ENCODE measurements around the gene TFDP1.
"Not testable (repeated sequence)": the region's sequence is repeated elsewhere in the genome, so short reads cannot be mapped to it uniquely, and the experiment has no call there.

The TFDP1 gene

DNA sequence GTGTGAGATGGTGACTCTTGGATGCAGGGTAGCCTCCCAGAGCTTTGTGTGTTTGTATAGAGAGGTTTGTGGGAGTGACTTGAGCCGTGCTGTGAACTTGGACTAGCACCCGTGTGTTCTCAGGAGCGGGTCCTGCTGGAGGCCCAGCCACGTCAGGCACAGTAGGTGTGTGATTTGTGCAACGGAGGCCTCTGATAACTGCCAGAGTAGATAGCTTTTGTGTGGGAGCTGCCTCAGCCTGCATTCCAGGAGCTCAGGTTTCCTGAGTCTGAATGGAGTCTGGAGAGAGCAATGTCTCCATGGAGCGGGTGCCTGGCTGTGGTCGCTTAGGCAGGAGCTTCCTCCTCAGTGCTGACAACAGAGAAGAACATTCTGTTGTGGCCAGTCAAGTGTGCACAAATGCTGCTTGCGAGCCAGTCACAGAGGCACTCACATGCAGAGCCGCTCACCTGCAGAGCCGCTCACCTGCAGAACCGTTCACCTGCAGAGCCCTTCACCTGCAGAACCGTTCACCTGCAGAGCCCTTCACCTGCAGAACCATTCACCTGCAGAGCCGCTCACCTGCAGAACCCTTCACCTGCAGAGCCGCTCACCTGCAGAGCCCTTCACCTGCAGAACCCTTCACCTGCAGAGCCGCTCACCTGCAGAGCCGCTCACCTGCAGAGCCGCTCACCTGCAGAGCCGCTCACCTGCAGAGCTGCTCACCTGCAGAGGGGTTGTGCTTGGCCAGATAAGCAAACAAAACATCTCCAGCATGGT lies 32.6 kb downstream of the TFDP1 start:
- DNase-seq (ENCODE audit: low read depth, low spot score): peak; percentile 45

DNA sequence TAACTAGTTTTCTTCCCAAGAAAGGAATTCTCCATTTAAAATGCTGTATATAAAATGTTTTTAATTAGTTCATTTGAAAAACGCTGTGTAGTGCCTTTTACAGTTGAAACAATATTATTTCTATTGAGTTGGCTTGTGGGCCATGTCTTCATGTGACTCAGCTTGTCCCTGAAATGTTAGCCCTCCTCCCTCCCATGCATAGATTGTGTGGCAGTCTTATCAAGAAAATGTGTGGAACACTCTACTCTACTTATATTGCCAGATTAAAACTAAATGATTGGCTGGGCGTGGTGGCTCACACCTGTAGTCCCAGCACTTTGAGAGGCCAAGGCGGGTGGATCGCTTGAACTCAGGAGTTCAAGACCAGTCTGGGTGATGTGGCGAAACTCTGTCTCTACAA lies 33.4 kb downstream of the TFDP1 start:
- no peak for DNase-seq (ENCODE audit: low read depth, low spot score)

DNA sequence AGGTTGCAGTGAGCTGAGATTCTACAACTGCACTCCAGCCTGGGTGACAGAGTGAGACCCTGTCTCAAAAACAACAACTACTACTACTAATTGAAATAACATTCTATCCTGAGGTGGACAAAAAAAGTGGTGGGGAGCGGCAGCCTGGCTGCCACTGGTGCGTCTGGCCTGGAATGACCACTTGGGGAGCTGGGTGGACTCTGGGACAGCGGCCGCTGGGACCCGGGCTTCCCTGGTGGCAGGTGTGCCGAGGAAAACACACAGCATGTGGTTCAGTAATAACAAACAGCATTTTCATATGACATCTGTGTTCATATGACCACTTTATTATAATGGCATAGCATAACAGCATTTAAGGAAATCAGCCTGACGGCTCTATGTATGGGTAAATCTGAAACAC lies 33.9 kb downstream of the TFDP1 start:
- no peak for DNase-seq (ENCODE audit: low read depth, low spot score)

DNA sequence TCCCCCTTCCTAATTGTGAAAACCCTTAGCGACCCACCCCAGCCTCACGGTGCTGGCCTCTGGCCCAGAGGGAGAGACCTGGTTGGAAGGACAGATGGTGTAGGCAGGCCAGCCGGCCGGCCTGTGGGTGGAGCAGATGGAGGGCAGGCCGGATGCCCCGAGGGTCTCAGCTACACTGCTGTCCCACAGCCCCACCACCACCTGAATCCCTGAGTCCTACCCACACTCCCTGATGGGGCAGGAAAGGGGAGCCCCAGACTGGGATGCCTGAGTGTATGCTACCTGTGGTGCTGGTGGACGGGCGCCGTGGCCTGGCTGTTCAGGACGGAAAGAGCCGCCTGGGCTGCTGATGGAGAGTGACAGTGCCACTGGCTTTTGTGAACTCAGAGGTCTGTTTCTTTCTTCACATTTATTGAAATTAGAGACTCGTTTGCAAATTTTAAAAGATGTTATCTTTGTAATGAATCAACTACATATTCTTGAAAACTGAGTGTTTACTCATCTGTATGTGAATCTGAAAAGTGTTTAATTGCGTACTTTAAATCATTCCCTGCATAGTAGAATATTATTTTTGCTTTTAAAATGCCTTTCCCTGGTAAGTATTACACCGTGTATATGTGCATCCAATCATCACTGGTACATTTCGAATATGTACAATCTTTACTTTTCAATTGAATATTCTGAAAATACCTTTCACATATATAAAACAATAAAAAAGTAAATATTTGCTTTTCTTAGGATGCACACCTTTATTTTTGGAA lies 35.7 kb downstream of the TFDP1 start:
- DNase-seq (ENCODE audit: low read depth, low spot score): no peak

DNA sequence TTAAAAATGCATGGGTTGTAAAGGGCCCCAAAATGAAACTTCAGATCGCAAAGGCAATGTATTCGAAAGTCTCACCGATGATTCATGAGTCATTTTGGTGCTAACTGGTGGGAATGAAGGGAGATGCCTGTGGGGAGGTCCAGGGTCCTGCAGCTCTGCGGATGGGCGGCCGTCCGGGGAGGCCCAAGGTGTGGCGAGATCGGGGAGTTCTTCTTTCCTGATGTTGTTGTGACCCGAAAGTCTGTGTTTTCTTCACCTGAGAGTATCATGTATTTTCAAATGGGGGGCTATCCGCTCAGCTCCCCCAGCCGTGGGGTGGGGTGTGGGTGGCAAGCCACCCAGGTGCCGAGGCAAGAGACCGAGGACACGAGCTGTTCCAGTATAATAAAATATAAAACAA lies 36.5 kb downstream of the TFDP1 start:
- no peak for DNase-seq (ENCODE audit: low read depth, low spot score)

DNA sequence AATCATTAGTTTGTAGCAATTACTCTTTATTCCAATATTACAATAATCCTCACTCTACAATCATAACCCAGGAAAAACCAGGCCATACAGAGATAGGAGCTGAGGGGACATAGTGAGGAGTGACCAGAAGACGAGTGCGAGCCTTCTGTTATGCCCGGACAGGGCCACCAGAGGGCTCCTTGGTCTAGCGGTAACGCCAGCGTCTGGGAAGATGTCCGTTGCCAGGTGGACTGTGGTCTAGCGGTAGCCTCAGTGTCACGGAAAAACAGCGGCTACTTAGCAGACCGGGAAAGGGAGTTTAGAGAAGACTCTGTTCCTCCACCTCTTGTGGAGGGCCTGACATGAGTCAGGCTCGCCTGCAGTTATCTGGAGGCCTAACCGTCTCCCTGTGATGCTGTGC lies 36.9 kb downstream of the TFDP1 start:
- peak; percentile 17 for DNase-seq (ENCODE audit: low read depth, low spot score)

DNA sequence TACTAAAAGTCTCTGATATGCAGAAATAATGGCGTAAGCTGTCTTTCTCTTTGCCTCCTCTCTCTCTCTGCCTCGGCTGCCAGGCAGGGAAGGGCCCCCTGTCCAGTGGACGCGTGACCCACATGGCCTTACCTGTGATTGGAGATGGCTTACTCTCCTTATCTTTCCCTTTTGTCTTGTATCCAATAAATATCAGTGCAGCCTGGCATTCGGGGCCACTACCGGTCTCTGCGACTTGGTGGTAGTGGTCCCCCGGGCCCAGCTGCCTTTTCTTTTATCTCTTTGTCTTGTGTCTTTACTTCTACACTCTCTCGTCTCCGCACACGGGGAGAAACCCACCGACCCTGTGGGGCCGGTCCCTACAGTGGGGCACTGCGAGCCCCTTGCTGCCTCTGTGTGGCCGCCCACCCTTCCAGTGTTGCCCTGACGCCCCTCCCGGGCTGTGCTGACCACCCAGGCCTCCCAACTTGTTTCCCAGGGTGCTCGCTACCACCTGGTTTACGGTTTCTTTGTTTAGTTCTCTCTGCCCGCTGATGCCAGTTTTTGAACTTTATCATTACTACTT lies 37.5 kb downstream of the TFDP1 start:
- not testable (repeated sequence) for DNase-seq (ENCODE audit: low read depth, low spot score)

DNA sequence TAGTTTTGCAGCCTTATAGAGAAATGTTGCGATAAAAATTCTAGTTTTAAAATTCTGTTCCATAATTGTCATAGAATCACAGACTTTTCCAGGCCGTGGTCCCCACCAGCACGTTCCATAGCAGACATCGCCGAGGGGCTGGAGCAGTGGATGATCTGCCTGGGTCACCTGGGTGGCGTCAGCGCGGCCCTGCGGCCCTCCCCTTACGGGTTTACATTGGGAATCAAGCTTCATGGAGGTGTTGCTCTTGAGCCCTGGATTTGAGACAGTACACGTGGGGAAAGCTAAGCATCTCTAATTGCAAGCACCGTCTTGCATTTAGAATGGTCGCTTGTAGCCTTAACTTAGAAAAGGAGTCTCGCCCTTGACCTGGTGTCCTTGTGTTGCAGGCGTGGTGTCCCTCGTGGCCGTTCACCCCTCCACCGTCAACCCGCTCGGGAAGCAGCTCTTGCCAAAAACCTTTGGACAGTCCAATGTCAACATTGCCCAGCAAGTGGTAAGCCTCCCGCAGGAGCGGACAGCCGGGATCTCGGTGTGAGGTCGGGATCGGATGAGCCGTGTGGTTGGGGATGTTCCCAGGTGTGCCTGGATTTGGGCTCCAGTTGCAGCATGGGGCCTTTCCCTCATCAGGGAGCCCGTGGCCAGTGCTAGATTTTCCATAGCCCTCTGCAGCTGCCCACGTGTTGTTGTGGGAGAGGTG lies 38.4 kb downstream of the TFDP1 start:
- DNase-seq (ENCODE audit: low read depth, low spot score): no peak

DNA sequence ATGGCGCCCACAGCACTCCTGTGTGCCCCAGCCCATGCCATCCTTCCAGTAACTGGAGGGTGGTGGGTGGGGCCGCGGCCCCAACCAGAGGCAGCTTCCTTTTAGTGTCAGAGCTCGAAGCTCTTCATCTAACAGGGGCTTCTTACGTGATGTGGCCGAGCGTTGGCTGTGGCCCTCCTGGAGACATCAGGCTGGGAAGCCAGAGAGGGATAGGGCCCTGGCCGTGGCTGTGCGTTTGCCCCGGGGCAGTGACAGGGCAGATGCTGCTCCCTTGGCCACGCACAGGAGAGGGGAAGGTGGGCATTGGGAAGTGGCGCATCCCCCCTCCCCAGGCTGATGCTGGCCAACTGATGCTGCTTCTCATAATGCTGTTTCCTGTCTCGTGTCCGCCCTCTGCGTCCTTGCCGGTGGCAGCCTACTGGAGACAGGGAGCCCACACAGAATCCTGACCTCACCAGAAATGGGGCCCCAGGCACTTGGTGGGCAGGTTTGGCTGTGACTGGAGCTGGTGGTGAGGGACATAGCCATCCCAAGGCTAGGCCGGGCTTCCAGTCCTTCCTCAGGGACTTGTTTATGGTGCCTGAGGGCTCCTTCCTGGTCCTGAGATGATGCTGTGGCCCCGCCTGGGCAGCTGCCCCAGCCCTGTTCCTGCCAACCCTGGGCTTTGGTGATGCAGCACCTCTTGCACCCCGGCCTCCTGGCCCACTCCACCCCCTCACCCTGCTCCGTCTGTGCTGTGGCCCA lies 39.1 kb downstream of the TFDP1 start:
- no peak for DNase-seq (ENCODE audit: low read depth, low spot score)

DNA sequence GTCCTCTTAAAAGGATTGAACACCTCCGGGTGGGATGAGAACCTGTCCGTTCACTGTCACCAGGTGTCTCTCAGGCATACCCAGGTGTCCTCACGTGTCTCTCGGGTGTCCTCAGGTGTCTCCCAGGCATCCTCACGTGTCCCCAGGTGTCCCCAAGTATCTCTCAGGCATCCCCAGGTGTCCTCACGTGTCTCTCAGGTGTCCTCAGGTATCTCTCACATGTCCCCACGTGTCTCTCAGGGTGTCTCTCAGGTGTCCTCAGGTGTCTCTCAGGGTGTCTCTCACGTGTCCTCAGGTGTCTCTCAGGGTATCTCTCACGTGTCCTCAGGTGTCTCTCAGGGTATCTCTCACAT lies 39.7 kb downstream of the TFDP1 start:
- DNase-seq (ENCODE audit: low read depth, low spot score): no peak

DNA sequence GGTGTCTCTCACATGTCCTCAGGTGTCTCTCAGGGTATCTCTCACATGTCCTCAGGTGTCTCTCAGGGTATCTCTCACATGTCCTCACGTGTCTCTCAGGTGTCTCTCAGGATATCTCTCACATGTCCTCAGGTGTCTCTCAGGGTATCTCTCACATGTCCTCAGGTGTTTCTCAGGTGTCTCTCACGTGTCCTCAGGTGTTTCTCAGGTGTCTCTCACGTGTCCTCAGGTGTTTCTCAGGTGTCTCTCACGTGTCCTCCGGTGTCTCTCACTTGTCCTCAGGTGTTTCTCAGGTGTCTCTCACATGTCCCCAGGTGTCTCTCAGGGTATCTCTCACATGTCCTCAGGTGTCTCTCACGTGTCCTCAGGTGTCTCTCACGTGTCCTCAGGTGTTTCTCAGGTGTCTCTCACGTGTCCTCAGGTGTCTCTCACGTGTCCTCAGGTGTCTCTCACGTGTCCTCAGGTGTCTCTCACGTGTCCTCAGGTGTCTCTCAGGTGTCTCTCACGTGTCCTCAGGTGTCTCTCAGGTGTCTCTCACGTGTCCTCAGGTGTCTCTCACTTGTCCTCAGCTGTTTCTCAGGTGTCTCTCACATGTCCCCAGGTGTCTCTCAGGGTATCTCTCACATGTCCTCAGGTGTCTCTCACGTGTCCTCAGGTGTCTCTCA lies 40.2 kb downstream of the TFDP1 start:
- not testable (repeated sequence) for DNase-seq (ENCODE audit: low read depth, low spot score)

DNA sequence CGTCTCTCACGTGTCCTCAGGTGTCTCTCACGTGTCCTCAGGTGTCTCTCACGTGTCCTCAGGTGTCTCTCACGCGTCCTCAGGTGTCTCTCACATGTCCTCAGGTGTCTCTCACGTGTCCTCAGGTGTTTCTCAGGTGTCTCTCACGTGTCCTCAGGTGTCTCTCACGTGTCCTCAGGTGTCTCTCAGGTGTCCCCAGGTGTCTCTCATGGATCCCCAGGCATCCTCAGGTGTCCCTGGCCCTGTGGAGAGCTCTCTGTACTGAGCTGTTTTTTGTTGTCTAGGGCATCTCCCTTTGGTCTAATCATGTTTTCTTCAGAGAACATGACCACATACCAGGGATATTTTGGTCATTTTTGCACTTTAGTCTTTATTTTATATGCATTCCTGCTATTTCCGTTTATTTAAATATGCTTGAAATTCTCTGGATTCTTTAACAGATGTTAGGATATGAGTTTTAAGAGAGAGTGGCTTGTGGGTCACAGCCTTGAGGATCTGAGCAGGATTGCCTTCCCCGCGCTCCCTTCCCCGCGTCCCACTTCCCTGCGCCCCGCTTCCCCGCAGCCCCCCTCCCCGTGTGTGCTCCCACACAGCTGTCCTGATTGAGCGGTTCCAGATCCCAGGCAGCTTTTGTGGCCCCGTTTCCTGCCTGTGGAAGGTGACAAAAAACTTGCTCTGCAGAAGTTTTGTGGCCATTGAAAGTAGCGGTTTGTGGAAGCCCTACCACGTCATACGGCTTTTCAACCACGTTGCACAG lies 41.6 kb downstream of the TFDP1 start:
- DNase-seq (ENCODE audit: low read depth, low spot score): no peak

DNA sequence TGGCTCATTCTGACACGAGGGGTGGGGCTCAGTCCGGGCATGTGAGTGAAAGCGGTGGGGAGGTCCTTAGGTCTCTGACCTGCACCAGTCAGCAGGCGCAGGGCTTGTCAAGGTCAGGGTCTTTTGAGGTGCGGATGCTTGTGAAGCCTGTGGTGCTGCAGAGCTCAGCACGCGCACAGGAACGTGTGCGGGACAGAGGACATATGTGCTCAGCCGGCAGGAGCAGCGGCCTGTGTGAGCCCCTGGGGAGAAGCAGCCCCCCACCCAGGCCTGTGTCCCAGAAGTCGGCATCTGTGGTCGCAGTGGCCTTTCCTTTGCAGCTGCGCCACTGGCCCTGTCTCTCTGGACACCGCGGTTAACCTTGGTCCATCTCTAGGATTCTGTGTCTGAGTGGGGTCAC lies 42.6 kb downstream of the TFDP1 start:
- DNase-seq (ENCODE audit: low read depth, low spot score): no peak

DNA sequence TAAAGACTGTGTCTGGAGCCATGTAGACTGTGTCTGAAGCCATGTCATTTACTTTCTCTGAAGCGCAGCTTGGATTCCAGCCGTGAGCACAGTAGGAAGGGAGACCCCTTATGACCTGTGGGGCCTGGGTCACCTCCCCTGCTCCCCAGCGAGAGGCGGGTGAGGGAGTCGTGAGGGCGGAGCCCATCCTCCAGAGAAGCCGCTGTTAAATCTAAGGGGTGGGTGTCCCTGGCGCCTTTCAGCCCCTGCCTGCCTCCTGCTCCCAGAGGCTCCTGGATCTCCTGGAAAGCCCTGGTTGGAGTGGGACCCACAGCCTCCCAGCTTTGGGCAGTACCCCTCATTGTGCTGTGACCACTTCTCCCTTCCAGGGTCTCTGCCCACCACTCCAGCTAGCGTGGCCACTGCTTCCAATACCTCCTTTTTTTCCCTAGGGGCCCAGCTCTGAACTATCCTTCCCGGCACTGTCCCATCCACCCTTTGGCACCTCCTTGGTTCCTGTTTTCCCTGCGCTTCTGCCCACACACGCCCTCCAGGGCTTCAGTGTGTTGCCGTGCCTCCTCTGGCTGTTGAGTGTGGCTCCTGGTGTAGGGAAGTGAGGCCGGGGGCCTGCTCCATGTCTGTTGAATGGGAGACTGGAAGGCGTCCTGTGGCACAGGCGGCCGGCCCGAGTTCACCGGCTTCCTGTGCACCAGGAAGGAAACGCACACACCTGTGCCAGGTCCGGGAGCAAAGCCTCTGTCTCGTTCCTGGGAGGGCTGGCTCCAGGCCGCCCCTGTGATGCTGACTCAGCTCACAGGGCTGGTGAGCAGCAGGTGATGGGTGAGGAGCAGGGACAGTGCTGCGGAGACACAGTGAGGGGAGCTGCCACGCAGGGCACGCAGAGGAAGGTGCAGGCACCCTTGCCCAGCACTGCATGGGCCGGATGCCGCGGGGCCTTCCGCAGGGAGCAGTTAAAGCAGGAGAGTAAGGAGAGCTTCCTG lies 44.0 kb downstream of the TFDP1 start:
- no peak for DNase-seq (ENCODE audit: low read depth, low spot score)

DNA sequence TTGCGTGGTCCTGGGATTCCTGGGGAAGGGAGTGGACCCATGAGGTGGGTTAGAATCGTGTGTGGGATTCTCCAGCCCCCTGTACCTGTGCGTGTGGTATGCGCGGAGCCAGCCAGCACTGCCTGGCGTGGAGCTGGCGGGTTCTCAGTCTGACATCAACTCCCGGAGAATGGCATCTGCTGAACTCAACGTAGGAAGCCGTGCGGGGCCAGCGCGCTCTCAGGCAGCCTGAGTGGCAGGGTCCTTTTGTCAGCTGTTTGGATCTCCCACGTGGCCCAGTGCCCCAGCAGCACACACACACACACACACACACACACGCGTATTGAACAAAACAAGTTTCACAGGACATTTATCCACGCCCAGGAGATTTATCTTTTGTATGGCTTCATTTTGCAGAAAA lies 45.3 kb downstream of the TFDP1 start:
- DNase-seq (ENCODE audit: low read depth, low spot score): no peak

DNA sequence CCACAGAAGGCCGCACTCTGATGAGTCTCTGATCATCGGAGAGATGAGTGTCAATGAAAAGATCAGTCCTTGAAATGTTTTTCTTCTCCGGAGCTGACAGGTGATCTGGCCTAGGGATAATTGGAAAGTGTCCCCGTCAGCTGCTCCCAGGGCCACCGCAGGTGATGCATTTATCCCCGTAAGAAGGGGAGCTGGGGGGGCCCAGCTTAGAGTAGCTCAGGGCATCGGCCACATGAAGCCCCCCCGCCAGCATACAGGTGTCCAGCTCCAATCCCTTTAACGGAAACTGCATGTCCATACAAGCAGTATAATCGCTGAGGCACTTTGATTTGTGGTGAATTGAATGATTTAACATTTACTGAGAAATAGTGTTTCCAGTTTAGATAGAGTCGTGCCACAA lies 45.7 kb downstream of the TFDP1 start:
- DNase-seq (ENCODE audit: low read depth, low spot score): no peak

DNA sequence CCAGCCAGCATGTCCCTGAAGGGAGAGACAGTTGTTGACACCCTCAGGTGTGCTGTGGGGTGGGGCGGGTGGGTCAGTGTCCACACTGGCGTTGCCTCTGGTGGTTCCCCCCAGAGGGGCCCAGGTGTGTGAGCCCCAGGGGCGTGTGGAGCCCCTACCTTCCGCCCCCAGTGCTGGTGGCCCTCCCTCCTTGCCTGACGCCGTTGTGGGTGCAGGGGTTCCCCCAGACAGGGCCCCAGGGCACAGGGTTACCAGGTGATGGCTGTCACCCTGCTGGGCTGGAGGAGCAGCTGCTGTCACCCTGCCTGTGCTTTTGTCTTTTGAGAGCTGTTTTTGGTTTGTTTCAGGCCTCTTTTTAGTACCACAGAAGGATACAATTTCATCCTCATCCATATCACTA lies 46.3 kb downstream of the TFDP1 start:
- DNase-seq (ENCODE audit: low read depth, low spot score): no peak

DNA sequence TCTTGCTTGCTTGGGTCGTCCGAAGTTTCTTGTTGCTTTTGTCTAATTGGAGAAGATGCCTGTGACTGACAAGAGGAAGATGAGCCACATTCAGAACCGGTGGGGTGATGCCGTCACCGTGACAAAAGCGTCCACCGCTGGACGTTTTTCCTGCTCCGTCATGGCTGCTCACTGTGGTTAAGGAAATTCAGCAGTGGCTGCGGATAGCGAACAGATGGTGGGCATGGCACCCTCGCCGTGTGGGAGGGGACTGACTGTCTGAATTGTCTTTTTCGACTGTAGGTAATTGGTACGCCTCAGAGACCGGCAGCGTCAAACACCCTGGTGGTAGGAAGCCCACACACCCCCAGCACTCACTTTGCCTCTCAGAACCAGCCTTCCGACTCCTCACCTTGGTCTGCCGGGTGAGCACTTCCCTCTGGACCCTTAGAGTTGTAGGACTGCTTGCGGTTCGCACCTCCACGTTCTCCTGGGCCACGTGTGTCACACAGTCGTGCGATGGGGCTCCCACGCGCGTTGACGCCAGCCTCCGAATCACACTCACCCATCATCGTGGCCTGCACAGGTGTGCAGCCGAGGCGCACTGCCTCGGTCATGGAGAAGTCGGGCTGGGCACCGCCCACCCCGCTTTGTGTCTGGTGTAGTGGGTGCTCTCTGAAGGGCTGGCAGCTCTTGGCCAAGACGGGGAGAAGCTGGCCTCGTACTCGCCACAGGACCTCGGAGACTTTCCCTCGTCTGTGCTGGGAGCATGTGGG lies 47.0 kb downstream of the TFDP1 start:
- no peak for DNase-seq (ENCODE audit: low read depth, low spot score)
